Measurements from ENCODE around the gene LHB.
A peak's percentile ranks its signal among the peaks of the same experiment; 100 is the strongest.
"Not testable (repeated sequence)": the region's sequence is repeated elsewhere in the genome, so short reads cannot be mapped to it uniquely, and the experiment has no call there.

LHB gene

DNA sequence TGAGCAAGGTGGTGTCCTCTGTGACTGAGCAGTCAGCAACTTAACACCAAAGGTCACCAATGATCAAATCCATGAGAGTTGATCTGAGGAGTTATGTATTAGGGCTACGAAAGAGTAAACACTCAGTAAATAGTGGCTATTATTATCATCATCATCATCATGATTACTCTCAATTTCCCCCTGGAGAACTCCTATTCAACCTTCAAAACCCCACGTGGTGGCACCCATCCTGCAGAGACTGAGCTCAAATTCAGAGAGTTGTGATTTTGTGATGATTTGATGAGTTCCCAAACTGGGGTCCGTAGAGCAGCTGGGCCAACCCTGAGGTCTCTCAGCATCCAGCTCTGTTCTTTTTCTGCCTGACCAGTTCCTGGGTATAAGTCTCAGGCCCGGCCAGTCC, 32.9 kb upstream of the LHB start:
- in situ Hi-C loops (cut with MboI; ENCODE audit: low sequenced_read_pairs); H3K9me3 ChIP-seq; H3K4me1 ChIP-seq; DNase-seq (ENCODE audit: low spot score in 2 of 2); H3K27me3 ChIP-seq (ENCODE audit: low read depth); H3K4me3 ChIP-seq; H3K36me3 ChIP-seq (replicated peaks): not testable (repeated sequence)

DNA sequence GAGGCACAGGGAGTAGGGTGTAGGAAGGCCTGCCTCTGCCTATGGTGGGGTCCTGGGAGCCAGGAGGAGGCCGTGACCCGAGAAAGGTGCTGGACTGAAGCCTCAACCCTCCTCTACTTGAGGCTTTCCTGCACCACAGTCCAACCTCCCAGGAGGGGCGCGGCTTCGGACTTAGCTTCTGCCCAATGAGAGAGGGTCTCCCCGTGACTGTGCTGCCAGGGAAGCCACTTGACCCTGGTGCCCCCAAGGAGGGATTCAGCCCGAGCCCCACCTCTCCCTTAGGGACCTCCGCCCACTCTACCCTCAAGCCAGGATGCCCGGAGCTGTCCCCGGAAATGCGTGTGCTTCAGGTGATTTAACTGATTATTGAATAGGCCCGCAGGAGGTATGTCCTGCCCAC, 32.1 kb upstream of the LHB start, which contains the start of gene CGB8:
Gene CGB8 (minus strand): TSS at position 101 of the 400 bp plus-strand sequence. CDS start 372 bp downstream, outside the sequence.
- H3K27me3 ChIP-seq (ENCODE audit: low read depth); H3K4me3 ChIP-seq; DNase-seq (ENCODE audit: low spot score in 2 of 2); in situ Hi-C loops (cut with MboI; ENCODE audit: low sequenced_read_pairs); H3K4me1 ChIP-seq; H3K9me3 ChIP-seq; H3K36me3 ChIP-seq (replicated peaks): not testable (repeated sequence)

DNA sequence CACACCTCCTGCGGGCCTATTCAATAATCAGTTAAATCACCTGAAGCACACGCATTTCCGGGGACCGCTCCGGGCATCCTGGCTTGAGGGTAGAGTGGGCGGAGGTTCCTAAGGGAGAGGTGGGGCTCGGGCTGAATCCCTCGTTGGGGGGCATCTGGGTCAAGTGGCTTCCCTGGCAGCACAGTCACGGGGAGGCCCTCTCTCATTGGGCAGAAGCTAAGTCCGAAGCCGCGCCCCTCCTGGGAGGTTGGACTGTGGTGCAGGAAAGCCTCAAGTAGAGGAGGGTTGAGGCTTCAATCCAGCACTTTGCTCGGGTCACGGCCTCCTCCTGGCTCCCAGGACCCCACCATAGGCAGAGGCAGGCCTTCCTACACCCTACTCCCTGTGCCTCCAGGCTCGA, 26.7 kb upstream of the LHB start, which contains the start of gene CGB5:
Gene CGB5 (plus strand): TSS at position 301 of the 400 bp plus-strand sequence. CDS start 362 bp downstream, outside the sequence.
- H3K27me3 ChIP-seq (ENCODE audit: low read depth); in situ Hi-C loops (cut with MboI; ENCODE audit: low sequenced_read_pairs); H3K4me1 ChIP-seq; H3K9me3 ChIP-seq; H3K4me3 ChIP-seq; DNase-seq (ENCODE audit: low spot score in 2 of 2); H3K36me3 ChIP-seq (replicated peaks): not testable (repeated sequence)

DNA sequence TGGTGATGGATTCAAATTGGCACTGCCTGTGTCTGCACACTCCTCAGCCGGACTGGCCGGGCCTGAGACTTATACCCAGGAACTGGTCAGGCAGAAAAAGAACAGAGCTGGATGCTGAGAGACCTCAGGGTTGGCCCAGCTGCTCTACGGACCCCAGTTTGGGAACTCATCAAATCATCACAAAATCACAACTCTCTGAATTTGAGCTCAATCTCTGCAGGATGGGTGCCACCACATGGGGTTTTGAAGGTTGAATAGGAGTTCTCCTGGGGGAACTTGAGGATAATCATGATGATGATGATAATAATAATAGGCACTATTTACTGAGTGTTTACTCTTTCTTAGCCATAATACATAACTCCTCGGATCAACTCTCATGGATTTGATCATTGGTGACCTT, 25.8 kb upstream of the LHB start:
- H3K4me3 ChIP-seq; DNase-seq (ENCODE audit: low spot score in 2 of 2); H3K9me3 ChIP-seq; in situ Hi-C loops (cut with MboI; ENCODE audit: low sequenced_read_pairs); H3K4me1 ChIP-seq; H3K27me3 ChIP-seq (ENCODE audit: low read depth); H3K36me3 ChIP-seq (replicated peaks): not testable (repeated sequence)

DNA sequence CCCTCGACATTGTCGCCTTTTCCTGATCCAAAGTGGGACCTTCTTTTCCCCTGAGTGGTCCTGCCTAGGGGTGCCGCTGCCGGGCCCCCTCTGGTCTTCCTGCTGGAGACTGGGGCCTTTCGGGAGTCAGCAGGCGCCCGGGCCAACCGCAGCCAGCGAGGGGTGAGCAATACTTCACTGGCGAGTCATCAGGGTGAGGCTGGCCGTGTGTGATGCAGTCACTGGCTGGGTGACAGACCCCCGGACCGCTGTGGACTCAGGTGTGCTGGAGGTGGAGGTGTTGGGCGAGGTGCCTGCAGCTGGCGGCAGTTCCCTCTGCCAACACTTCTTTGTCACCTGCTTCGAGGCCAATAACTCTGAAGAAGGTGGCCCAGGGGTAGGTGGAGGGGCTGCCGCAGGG, 25.3 kb upstream of the LHB start:
- in situ Hi-C loops (cut with MboI; ENCODE audit: low sequenced_read_pairs), result no loop called here
- H3K36me3 ChIP-seq (replicated peaks), result no peaks in the 10 kb centered on the region
- H3K4me3 ChIP-seq, result no peak overlapping the region
- H3K27me3 ChIP-seq (ENCODE audit: low read depth), result no peaks in the 10 kb centered on the region
- no peaks in the 10 kb centered on the region for H3K9me3 ChIP-seq
- no peak for DNase-seq (ENCODE audit: low spot score in 2 of 2)
- H3K4me1 ChIP-seq, result no peaks in the 10 kb centered on the region

DNA sequence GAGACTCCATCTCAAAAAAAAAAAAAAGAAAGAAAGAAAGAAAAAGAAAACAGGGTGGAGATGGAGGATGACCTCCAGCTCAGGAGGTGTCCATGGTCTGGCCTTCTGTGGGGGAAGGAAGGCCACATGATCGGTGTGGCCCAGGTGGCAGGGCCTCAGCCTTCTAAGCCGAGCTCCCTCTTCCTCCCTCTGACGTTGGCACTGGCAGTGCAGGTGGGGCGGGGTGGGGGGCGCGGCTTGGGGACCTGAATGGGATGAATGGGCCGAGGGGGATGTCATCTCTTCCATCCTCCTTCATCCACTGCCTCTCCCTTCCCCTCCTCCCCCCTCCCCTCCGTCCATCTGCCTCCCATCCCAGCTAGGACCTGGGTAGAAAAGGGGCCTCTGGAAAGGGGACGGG, 22.8 kb upstream of the LHB start:
- H3K4me3 ChIP-seq; H3K9me3 ChIP-seq; H3K4me1 ChIP-seq; H3K27me3 ChIP-seq (ENCODE audit: low read depth); DNase-seq (ENCODE audit: low spot score in 2 of 2); H3K36me3 ChIP-seq (replicated peaks); in situ Hi-C loops (cut with MboI; ENCODE audit: low sequenced_read_pairs): not testable (repeated sequence)

DNA sequence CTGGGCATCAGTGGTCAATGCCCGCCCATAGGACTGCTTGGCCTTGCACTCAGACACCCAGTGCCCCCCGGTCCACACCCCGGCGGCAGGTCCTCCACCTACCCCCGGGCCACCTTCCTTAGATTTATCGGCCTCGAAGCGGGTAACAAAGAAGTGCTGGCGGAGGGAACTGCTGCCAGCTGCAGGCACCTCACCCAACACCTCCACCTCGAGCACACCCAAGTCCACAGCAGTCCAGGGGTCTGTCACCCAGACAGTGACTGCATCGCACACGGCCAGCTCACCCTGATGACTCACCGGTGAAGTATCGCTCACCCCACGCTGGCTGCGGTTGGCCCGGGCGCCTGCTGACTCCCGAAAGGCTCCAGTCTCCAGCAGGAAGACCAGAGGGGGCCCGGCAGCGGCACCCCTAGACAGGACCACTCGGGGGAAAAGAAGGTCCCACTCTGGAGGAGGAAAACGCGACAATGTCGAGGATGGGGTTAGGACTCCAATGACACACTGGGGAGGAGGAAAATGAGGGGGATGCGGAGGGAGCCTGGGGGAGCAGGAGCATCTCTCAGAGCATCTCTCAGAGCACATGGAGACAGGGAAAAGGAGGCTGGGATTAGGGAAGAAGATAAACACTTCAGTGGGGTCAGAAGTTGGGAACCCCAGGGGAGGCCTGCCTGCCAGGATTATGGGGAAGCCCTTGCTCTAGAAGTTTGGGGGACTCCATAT, 21.8 kb upstream of the LHB start:
- H3K27me3 ChIP-seq (ENCODE audit: low read depth); DNase-seq (ENCODE audit: low spot score in 2 of 2); H3K4me1 ChIP-seq; H3K9me3 ChIP-seq; H3K36me3 ChIP-seq (replicated peaks); in situ Hi-C loops (cut with MboI; ENCODE audit: low sequenced_read_pairs); H3K4me3 ChIP-seq: not testable (repeated sequence)

DNA sequence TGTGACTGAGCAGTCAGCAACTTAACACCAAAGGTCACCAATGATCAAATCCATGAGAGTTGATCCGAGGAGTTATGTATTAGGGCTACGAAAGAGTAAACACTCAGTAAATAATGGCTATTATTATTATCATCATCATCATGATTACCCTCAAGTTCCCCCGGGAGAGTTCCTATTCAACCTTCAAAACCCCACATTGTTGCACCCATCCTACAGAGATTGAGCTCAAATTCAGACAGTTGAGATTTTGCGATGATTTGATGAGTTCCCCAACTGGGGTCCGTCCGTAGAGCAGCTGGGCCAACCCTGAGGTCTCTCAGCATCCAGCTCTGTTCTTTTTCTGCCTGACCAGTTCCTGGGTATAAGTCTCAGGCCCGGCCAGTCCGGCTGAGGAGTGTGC, 21.2 kb upstream of the LHB start:
- H3K9me3 ChIP-seq; H3K4me1 ChIP-seq; H3K36me3 ChIP-seq (replicated peaks); H3K27me3 ChIP-seq (ENCODE audit: low read depth); DNase-seq (ENCODE audit: low spot score in 2 of 2); H3K4me3 ChIP-seq; in situ Hi-C loops (cut with MboI; ENCODE audit: low sequenced_read_pairs): not testable (repeated sequence)

DNA sequence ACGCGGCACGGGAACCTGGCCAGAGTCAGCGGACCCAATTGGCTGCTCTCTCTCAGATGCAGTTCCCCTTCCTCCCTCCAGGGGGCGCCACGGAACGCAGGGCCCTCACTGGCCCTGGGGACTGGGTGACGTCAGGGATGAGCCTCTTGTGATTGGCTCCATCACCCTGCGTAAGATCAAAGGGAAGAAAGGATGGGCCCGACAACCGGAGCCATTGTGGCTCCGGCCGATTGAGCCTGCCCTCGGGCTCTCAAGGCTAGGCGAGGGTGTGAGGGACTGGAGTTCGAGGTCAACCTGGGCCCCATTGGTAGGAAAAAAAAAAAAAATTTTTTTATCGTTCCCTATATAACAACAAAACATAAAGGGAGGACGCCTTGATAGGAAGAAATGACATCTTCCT, 19.9 kb upstream of the LHB start, which contains the start of gene CGB1:
Gene CGB1 (minus strand): TSS at position 81 of the 400 bp plus-strand sequence. CDS start 184 bp downstream, outside the sequence.
- in situ Hi-C loops (cut with MboI; ENCODE audit: low sequenced_read_pairs); H3K27me3 ChIP-seq (ENCODE audit: low read depth); H3K9me3 ChIP-seq; H3K36me3 ChIP-seq (replicated peaks); H3K4me1 ChIP-seq: not testable (repeated sequence)
- peak; percentile 64 to 89 for DNase-seq (ENCODE audit: low spot score in 2 of 2)
- peak within 1 kb of the TSS; percentile 13; the same call in 1 of the 2 replicates for H3K4me3 ChIP-seq

DNA sequence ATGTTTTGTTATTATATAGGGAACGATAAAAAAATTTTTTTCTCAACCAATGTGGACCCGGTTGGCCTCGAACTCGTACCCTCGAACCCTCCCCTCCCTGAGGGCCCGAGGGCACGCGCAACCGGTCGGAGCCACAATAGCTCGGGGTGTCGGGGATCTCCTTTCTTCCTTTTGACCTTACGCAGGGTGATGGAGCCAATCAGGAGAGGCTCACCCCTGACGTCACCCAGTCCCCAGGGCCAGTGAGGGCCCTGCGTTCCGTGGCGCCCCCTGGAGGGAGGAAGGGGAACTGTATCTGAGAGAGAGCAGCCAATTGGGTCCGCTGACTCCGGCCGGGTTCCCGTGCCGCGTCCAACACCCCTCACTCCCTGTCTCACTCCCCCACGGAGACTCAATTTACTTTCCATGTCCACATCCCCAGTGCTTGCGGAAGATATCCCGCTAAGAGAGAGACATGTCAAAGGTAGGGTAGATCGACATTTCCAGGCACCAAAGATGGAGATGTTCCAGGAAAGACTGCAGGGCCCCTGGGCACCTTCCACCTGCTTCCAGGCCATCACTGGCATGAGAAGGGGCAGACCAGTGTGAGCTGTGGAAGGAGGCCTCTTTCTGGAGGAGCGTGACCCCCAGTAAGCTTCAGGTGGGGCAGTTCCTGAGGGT, 14.9 kb upstream of the LHB start, which contains the start of gene CGB2:
Gene CGB2 (plus strand): TSS at position 249 of the 660 bp plus-strand sequence. CDS start 206 bp downstream, at position 455.
- H3K9me3 ChIP-seq; H3K4me1 ChIP-seq; in situ Hi-C loops (cut with MboI; ENCODE audit: low sequenced_read_pairs); H3K36me3 ChIP-seq (replicated peaks); H3K4me3 ChIP-seq; H3K27me3 ChIP-seq (ENCODE audit: low read depth): not testable (repeated sequence)
- DNase-seq (ENCODE audit: low spot score in 2 of 2), result peak; percentile 21 to 80

DNA sequence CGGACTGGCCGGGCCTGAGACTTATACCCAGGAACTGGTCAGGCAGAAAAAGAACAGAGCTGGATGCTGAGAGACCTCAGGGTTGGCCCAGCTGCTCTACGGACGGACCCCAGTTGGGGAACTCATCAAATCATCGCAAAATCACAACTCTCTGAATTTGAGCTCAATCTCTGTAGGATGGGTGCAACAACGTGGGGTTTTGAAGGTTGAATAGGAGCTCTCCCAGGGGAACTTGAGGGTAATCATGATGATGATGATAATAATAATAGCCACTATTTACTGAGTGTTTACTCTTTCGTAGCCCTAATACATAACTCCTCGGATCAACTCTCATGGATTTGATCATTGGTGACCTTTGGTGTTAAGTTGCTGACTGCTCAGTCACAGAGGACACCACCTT, 13.4 kb upstream of the LHB start:
- DNase-seq (ENCODE audit: low spot score in 2 of 2), result not testable (repeated sequence)

DNA sequence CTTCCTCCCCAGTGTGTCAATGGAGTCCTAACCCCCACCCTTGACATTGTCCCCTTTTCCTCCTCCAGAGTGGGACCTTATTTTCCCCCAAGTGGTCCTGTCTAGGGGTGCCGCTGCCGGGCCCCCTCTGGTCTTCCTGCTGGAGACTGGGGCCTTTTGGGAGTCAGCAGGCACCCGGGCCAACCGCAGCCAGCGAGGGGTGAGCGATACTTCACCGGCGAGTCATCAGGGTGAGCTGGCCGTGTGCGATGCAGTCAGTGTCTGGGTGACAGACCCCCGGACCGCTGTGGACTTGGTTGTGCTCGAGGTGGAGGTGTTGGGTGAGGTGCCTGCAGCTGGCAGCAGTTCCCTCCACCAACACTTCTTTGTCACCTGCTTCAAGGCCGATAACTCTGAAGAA, 12.9 kb upstream of the LHB start:
- H3K36me3 ChIP-seq (replicated peaks); H3K4me1 ChIP-seq; in situ Hi-C loops (cut with MboI; ENCODE audit: low sequenced_read_pairs): not testable (repeated sequence)

More for the DNA sequence above, 13.4 kb upstream of the LHB start:
- H3K4me1 ChIP-seq; H3K4me3 ChIP-seq; in situ Hi-C loops (cut with MboI; ENCODE audit: low sequenced_read_pairs); H3K36me3 ChIP-seq (replicated peaks); H3K27me3 ChIP-seq (ENCODE audit: low read depth); H3K9me3 ChIP-seq: not testable (repeated sequence)

DNA sequence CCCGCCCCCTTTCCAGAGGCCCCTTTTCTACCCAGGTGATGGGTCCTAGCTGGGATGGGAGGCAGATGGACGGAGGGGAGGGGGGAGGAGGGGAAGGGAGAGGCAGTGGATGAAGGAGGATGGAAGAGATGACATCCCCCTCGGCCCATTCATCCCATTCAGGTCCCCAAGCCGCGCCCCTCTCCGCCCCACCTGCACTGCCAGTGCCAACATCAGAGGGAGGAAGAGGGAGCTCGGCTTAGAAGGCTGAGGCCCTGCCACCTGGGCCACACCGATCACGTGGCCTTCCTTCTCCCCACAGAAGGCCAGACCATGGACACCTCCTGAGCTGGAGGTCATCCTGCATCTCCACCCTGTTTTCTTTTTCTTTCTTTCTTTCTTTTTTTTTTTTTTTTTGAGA, 11.8 kb upstream of the LHB start:
- H3K4me1 ChIP-seq; in situ Hi-C loops (cut with MboI; ENCODE audit: low sequenced_read_pairs); DNase-seq (ENCODE audit: low spot score in 2 of 2): not testable (repeated sequence)

More for the DNA sequence above, 12.9 kb upstream of the LHB start:
- not testable (repeated sequence) for H3K27me3 ChIP-seq (ENCODE audit: low read depth); DNase-seq (ENCODE audit: low spot score in 2 of 2); H3K9me3 ChIP-seq; H3K4me3 ChIP-seq

DNA sequence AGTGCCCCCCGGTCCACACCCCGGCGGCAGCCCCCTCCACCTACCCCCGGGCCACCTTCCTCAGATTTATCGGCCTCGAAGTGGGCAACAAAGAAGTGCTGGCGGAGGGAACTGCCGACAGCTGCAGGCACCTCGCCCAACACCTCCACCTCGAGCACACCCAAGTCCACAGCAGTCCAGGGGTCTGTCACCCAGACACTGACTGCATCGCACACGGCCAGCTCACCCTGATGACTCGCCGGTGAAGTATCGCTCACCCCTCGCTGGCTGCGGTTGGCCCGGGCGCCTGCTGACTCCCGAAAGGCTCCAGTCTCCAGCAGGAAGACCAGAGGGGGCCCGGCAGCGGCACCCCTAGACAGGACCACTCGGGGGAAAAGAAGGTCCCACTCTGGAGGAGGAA, 8.7 kb upstream of the LHB start:
- H3K36me3 ChIP-seq (replicated peaks); H3K9me3 ChIP-seq; DNase-seq (ENCODE audit: low spot score in 2 of 2); H3K4me3 ChIP-seq; H3K4me1 ChIP-seq; in situ Hi-C loops (cut with MboI; ENCODE audit: low sequenced_read_pairs); H3K27me3 ChIP-seq (ENCODE audit: low read depth): not testable (repeated sequence)

More for the DNA sequence above, 11.8 kb upstream of the LHB start:
- H3K9me3 ChIP-seq; H3K36me3 ChIP-seq (replicated peaks); H3K27me3 ChIP-seq (ENCODE audit: low read depth); H3K4me3 ChIP-seq: not testable (repeated sequence)
